HPDE6-E6E7 (cell line): Measurements from ENCODE around the gene PNPT1.
"Not testable (repeated sequence)": the region's sequence is repeated elsewhere in the genome, so short reads cannot be mapped to it uniquely, and the experiment has no call there.

Experiments
- DNase-seq: peaks from one replicate; pipeline ENCODE4 v3.0.0; 2011; ENCODE audit warnings: missing footprints; ENCODE audit errors: extremely low spot score

Gene PNPT1

GRCh38 chr2:55693181-55694125 lies at the start of gene PNPT1:
Gene PNPT1 (minus strand): TSS chr2:55693844. CDS start chr2:55693823, 21 bp downstream.
- DNase-seq, result peak; percentile 98

GRCh38 chr2:55742996-55743395 lies 49.4 kb upstream of the PNPT1 start:
- DNase-seq, result no peak

GRCh38 chr2:55736019-55736536 lies 42.4 kb upstream of the PNPT1 start:
- not testable (repeated sequence) for DNase-seq

- DNase-seq, result no peak
These were observed 41.1 kb upstream of the PNPT1 start for GRCh38 chr2:55734726-55735125.

GRCh38 chr2:55733335-55733734 lies 39.7 kb upstream of the PNPT1 start:
- DNase-seq, result no peak

- no peak for DNase-seq
These were observed 39.2 kb upstream of the PNPT1 start for GRCh38 chr2:55732854-55733253.

- DNase-seq, result no peak
These were observed 35.6 kb upstream of the PNPT1 start for GRCh38 chr2:55729136-55729685.

GRCh38 chr2:55721596-55722215 lies 28.1 kb upstream of the PNPT1 start:
- DNase-seq, result peak; percentile 47

- DNase-seq, result no peak
These were observed 26.8 kb upstream of the PNPT1 start for GRCh38 chr2:55720417-55720816.

GRCh38 chr2:55719852-55720251 lies 26.2 kb upstream of the PNPT1 start:
- no peak for DNase-seq

- DNase-seq, result peak; percentile 27
These were observed 24.7 kb upstream of the PNPT1 start for GRCh38 chr2:55718165-55719008.

- DNase-seq, result no peak
These were observed 22.0 kb upstream of the PNPT1 start for GRCh38 chr2:55715626-55716025.

GRCh38 chr2:55715178-55715577 lies 21.5 kb upstream of the PNPT1 start:
- DNase-seq, result not testable (repeated sequence)

GRCh38 chr2:55712477-55713060 lies 18.9 kb upstream of the PNPT1 start:
- DNase-seq, result no peak

- DNase-seq, result no peak
These were observed 16.4 kb upstream of the PNPT1 start for GRCh38 chr2:55710025-55710424.

- no peak for DNase-seq
These were observed 14.1 kb upstream of the PNPT1 start for GRCh38 chr2:55707751-55708150.

GRCh38 chr2:55706258-55706657 lies 12.6 kb upstream of the PNPT1 start:
- DNase-seq, result not testable (repeated sequence)

GRCh38 chr2:55705027-55705653 lies 11.5 kb upstream of the PNPT1 start:
- no peak for DNase-seq

- DNase-seq, result no peak
These were observed 9.7 kb upstream of the PNPT1 start for GRCh38 chr2:55703350-55703749.

- not testable (repeated sequence) for DNase-seq
These were observed 904 bp downstream of the PNPT1 start for GRCh38 chr2:55692740-55693139.

- DNase-seq, result no peak
These were observed 21.0 kb downstream of the PNPT1 start for GRCh38 chr2:55672630-55673029.
